Endothelial cell (in vitro differentiated cells): Measurements from ENCODE around the gene RHOJ. TPM values are rescaled to one million over a fixed set of nuclear protein-coding genes. Genes with fewer than 3 reads are reported as not detected.
A peak's percentile ranks its signal among the peaks of the same experiment; 100 is the strongest.
"Not testable (repeated sequence)": the region's sequence is repeated elsewhere in the genome, so short reads cannot be mapped to it uniquely, and the experiment has no call there.

Experiments used
- DNase-seq: peaks from one replicate; pipeline ENCODE4 v3.0.0; 2021; ENCODE audit warnings: low spot score
- H3K27ac Mint-ChIP-seq: one replicate; pipeline ENCODE4 v1.8.0; 2021; ENCODE audit warnings: mixed read lengths, inconsistent platforms; ENCODE audit not compliant: unreplicated experiment
- H3K27me3 Mint-ChIP-seq: one replicate; pipeline ENCODE4 v1.8.0; 2021; ENCODE audit warnings: mild to moderate bottlenecking, moderate library complexity, mixed read lengths, inconsistent platforms; ENCODE audit not compliant: unreplicated experiment
- H3K36me3 Mint-ChIP-seq: one replicate; pipeline ENCODE4 v1.8.0; 2021; ENCODE audit warnings: mild to moderate bottlenecking, low read depth, mixed read lengths, inconsistent platforms; ENCODE audit not compliant: unreplicated experiment
- H3K4me1 Mint-ChIP-seq: one replicate; pipeline ENCODE4 v1.8.0; 2021; ENCODE audit warnings: mild to moderate bottlenecking, mixed read lengths, inconsistent platforms; ENCODE audit not compliant: unreplicated experiment
- H3K4me3 Mint-ChIP-seq: one replicate; pipeline ENCODE4 v1.8.0; 2021; ENCODE audit warnings: mild to moderate bottlenecking, mixed read lengths, inconsistent platforms; ENCODE audit not compliant: unreplicated experiment
- H3K9me3 Mint-ChIP-seq: one replicate; pipeline ENCODE4 v1.8.0; 2021; ENCODE audit warnings: mixed read lengths, inconsistent platforms; ENCODE audit not compliant: unreplicated experiment
- CTCF ChIP-seq: fragments of 200-600 bp; sonication (generic); IDR thresholded peaks from one replicate; pipeline ENCODE4 v1.5.0; 2021; ENCODE audit warnings: antibody characterized with exemption; ENCODE audit not compliant: unreplicated experiment
- total RNA-seq: library from RNA; stranded (reverse); fragmentation: NEBNext Ultra II Directional; extraction: Animal tissue kit (Norgen Biotek cat#: 25700); gene quantifications from one replicate; pipeline ENCODE4 v1.2.1, GENCODE V29; 2021; ENCODE audit not compliant: unreplicated experiment

RHOJ gene
- total RNA-seq, 1 donor from 2014 or later, result 266 TPM

- peak; percentile 71 for TF ChIP-seq CTCF
- H3K4me3 Mint-ChIP-seq, result no peak overlapping the region
- peaks cover 12% of the 10 kb centered on the region for H3K36me3 Mint-ChIP-seq
- H3K27ac Mint-ChIP-seq, result no peak overlapping the region
- DNase-seq, result no peak
- H3K4me1 Mint-ChIP-seq, result no peaks in the 10 kb centered on the region
- peaks cover 6% of the 10 kb centered on the region for H3K27me3 Mint-ChIP-seq
- H3K9me3 Mint-ChIP-seq, result no peaks in the 10 kb centered on the region
These were observed 72.5 kb downstream of the RHOJ start for GRCh38 chr14:63276492-63277342.

- no peak for TF ChIP-seq CTCF
- Mint-ChIP-seq H3K4me1 (no peaks in the 10 kb centered on the region), H3K36me3 (peaks cover 5% of the 10 kb centered on the region), H3K27me3 (peaks cover 6% of the 10 kb centered on the region), H3K9me3 (no peaks in the 10 kb centered on the region), H3K27ac (no peak overlapping the region), H3K4me3 (no peak overlapping the region)
- DNase-seq, result no peak
These were observed 73.4 kb downstream of the RHOJ start for GRCh38 chr14:63277591-63278183.

GRCh38 chr14:63279933-63280332, 75.7 kb downstream of the RHOJ start:
- H3K9me3 Mint-ChIP-seq, H3K4me1 Mint-ChIP-seq, H3K27ac Mint-ChIP-seq, H3K27me3 Mint-ChIP-seq, DNase-seq, H3K36me3 Mint-ChIP-seq, H3K4me3 Mint-ChIP-seq: not testable (repeated sequence)

- H3K4me3 Mint-ChIP-seq, result no peak overlapping the region
- no peaks in the 10 kb centered on the region for H3K9me3 Mint-ChIP-seq
- peaks cover 6% of the 10 kb centered on the region for H3K27me3 Mint-ChIP-seq
- H3K4me1 Mint-ChIP-seq, result no peaks in the 10 kb centered on the region
- no peak overlapping the region for H3K27ac Mint-ChIP-seq
- DNase-seq, result no peak
- H3K36me3 Mint-ChIP-seq, result peaks cover 5% of the 10 kb centered on the region
- TF ChIP-seq CTCF, result no peak
These were observed 79.0 kb downstream of the RHOJ start for GRCh38 chr14:63282997-63283883.

- Mint-ChIP-seq H3K4me1 (no peaks in the 10 kb centered on the region), H3K36me3 (peaks cover 8% of the 10 kb centered on the region), H3K9me3 (no peaks in the 10 kb centered on the region), H3K4me3 (no peak overlapping the region), H3K27ac (no peak overlapping the region), H3K27me3 (peaks cover 6% of the 10 kb centered on the region)
- DNase-seq, result no peak
- no peak for TF ChIP-seq CTCF
These were observed 79.6 kb downstream of the RHOJ start for GRCh38 chr14:63283884-63284248.
